Endothelial cell of umbilical vein (primary cell): ENCODE results near the gene GABBR2.

Experiments
- EZH2 ChIP-seq: IDR thresholded peaks from 2 replicates; pipeline ENCODE4 v1.6.1; 2012; ENCODE audit warnings: borderline replicate concordance, low read depth, mild to moderate bottlenecking, moderate library complexity, low read length, inconsistent platforms; ENCODE audit not compliant: severe bottlenecking
- FOS ChIP-seq: IDR thresholded peaks from 2 replicates; pipeline ENCODE4 v1.6.1; 2011; ENCODE audit warnings: mild to moderate bottlenecking, low read length, moderate library complexity, borderline replicate concordance; ENCODE audit not compliant: insufficient read depth
- GATA2 ChIP-seq: IDR thresholded peaks from 2 replicates; pipeline ENCODE4 v1.7.0; 2011; ENCODE audit warnings: low read depth, mild to moderate bottlenecking, moderate library complexity, mixed read lengths, low read length; ENCODE audit not compliant: insufficient read length, insufficient read depth
- JUN ChIP-seq: IDR thresholded peaks from 2 replicates; pipeline ENCODE4 v1.6.1; 2011; ENCODE audit warnings: borderline replicate concordance, low read depth; ENCODE audit not compliant: insufficient read length, insufficient read depth
- MYC ChIP-seq: IDR thresholded peaks from one replicate; pipeline ENCODE4 v1.6.1; 2011; ENCODE audit warnings: mild to moderate bottlenecking, low read depth, low read length
- POLR2A ChIP-seq: IDR thresholded peaks from 2 replicates; pipeline ENCODE4 v1.6.1; 2012; ENCODE audit warnings: low read depth, mild to moderate bottlenecking, control low read depth, low read length
- POLR2AphosphoS5 ChIP-seq: IDR thresholded peaks from 2 replicates; pipeline ENCODE4 v1.6.1; 2012; ENCODE audit warnings: low read depth, mild to moderate bottlenecking, control low read depth, low read length, moderate library complexity; ENCODE audit not compliant: insufficient read depth
- TF ChIP-seq, protein P1 (sequence below), 2 donors: IDR thresholded peaks; 1 replicate in 1 of 2; 2 replicates in 1 of 2; pipeline ENCODE4 v1.5.1; 2011; ENCODE audit warnings: low read length in 2 of 2, mild to moderate bottlenecking in 2 of 2, moderate library complexity in 2 of 2, control low read depth in 1 of 2, inconsistent platforms in 1 of 2, low read depth in 1 of 2; ENCODE audit not compliant: insufficient read depth in 1 of 2; ENCODE audit errors: extremely low read depth in 1 of 2
- TF ChIP-seq, protein P2 (sequence below): IDR thresholded peaks from 2 replicates; pipeline ENCODE4 v1.6.1; 2011; ENCODE audit not compliant: insufficient read depth, insufficient read length

DNA sequence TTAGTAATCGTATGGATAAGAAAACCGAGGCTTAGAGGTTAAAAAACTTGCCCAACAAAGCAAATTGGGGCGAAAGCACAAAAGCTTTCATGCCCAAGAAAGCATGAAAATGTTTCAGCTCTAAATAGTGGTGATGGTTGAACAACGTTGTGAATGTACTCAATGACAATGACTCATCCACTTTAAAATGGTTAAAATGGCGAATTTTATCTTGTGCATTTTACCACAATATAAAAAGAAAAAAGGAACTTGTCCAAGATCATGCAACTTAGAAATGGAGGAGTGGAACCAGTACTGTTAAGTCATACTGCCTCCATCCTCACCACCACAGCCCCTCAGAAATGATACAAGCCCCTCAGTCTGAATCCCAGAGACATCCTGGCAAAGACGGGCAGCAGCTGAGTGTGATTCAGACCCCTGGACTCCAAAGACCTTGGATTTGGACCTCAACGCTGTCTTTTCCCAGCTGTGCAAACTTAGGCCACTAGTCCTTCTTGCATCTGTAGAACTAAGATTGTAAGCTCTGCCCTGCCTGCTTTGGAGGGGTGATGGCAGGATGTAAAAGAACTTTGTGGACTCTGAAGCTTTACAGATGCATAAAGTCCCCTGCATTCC is 158.4 kb downstream of the GABBR2 start:
- TF ChIP-seq, protein P1, sequence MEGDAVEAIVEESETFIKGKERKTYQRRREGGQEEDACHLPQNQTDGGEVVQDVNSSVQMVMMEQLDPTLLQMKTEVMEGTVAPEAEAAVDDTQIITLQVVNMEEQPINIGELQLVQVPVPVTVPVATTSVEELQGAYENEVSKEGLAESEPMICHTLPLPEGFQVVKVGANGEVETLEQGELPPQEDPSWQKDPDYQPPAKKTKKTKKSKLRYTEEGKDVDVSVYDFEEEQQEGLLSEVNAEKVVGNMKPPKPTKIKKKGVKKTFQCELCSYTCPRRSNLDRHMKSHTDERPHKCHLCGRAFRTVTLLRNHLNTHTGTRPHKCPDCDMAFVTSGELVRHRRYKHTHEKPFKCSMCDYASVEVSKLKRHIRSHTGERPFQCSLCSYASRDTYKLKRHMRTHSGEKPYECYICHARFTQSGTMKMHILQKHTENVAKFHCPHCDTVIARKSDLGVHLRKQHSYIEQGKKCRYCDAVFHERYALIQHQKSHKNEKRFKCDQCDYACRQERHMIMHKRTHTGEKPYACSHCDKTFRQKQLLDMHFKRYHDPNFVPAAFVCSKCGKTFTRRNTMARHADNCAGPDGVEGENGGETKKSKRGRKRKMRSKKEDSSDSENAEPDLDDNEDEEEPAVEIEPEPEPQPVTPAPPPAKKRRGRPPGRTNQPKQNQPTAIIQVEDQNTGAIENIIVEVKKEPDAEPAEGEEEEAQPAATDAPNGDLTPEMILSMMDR (IDR thresholded peaks at IDR 0.05; ENCODE audit: extremely low read depth in 1 of 2, insufficient read depth in 1 of 2, low read depth in 1 of 2, low read length in 2 of 2) = no peak
- TF ChIP-seq EZH2 = no peak
- TF ChIP-seq, protein P2, sequence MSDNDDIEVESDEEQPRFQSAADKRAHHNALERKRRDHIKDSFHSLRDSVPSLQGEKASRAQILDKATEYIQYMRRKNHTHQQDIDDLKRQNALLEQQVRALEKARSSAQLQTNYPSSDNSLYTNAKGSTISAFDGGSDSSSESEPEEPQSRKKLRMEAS = no peak
- TF ChIP-seq FOS = no peak
- no peak for TF ChIP-seq MYC
- TF ChIP-seq POLR2A = no peak
- no peak for TF ChIP-seq POLR2AphosphoS5
- TF ChIP-seq JUN = peak; percentile 5
- TF ChIP-seq GATA2 = no peak
